ENCODE results near the gene PHF1.
A peak's percentile ranks its signal among the peaks of the same experiment; 100 is the strongest.

The PHF1 gene

DNA sequence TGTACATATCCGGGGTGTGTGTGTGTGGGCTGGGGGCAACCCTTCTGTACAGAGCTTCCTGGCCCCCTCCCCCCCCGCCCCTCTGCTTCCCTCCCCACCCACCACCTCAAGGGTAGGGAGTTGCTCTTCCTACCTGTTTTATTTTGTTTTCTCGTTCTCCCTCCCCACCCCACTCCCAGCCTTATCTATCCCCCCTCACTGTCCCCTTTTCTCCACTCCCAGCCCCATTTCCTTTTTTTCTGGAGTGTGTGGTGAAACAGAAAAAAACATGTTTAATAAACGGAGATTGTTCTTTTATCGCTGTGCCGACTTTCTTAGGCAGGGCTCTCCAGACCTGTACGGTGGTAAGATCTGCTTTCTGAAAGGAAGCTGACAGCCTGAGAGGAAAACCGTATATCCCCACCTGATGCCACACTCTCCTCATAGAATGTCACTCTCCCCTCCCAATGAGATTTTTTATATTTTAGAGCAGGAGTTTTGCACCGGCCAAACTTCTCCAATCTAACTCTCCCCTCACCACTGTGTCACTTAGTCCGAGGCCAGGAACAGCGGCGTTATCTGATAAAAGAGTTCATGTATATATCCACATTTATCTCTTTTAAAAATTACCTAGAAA is 42.7 kb downstream of the PHF1 start:
- H2AFZ ChIP-seq (ENCODE audit: low read depth, low read length): no peak overlapping the region
- H3K36me3 ChIP-seq (ENCODE audit: insufficient read depth, low read length): peaks cover 40% of the 10 kb centered on the region
- H3K4me3 ChIP-seq (ENCODE audit: low read length): peak overlapping the region; percentile 91
- no peaks in the 10 kb centered on the region for H3K27me3 ChIP-seq (ENCODE audit: insufficient read depth, low read length)
- peaks cover 10% of the 10 kb centered on the region for H3K4me1 ChIP-seq (ENCODE audit: insufficient read depth, low read length)
- H3K9me3 ChIP-seq (ENCODE audit: low read length): no peaks in the 10 kb centered on the region

DNA sequence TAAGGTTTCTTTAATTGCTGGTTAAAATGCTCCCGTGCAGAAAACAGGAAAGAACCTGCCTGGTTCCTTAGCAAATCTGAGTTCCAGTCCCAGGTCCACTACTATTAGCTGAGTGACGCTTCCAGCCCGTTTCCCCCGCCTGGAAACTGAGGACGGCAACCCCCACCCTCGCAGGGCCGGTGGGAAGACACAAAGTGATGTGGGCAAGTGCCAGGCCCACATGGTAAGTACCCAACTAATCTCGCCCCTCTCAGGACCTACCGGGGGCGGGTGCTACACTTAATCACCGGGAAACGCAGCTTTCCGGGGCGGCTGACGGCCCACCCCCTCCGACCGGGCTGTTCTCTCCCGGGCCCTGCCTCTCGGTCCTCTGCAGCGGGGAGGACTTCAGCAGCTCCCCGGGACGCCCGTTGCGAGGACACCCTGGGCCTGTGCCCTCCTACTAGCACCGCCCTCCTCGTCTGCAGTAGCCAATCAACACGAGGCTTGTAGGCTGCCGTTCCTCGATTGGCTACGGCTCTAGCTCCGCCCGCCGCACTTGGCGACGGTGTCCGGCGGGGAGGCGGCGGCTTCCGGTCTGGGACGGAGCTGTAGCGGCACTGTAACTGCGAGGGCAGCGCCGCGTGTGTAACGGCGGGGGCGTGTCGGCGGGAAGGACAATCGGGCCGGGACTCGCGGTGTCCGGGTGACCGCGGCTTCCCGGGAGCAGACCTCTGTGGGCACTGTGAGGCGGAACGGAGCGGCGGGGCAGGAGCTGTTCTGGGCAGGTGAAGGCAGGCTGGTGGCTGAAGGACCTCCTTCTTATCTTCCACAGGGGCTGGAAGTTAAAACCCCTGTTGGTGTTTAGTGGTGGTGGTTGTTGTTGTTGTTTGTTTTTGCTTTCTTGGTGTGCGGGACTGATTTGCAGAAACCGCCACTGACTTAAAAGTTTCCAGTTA is 43.5 kb downstream of the PHF1 start, which contains the start of gene ZBTB9:
Gene ZBTB9 (plus strand): TSS at position 568 of the 938 bp plus-strand sequence. CDS start 525 bp downstream, outside the sequence.
- H3K36me3 ChIP-seq (ENCODE audit: insufficient read depth, low read length): peaks cover 33% of the 10 kb centered on the region
- H3K27me3 ChIP-seq (ENCODE audit: insufficient read depth, low read length): no peaks in the 10 kb centered on the region

DNA sequence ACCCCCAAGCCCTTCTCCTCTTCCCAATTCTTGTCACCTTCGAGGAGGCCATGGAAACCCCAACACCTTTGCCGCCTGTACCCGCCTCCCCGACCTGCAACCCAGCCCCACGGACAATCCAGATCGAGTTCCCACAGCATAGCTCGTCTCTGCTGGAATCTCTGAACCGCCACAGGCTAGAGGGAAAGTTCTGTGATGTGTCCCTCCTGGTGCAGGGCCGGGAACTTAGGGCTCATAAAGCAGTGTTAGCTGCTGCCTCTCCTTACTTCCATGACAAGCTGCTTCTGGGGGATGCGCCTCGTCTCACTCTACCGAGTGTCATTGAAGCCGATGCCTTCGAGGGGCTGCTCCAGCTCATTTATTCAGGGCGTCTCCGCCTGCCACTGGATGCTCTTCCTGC is 44.2 kb downstream of the PHF1 start:
- Histone ChIP-seq H3K9me3 (ENCODE audit: low read length) (no peaks in the 10 kb centered on the region), H3K27me3 (ENCODE audit: insufficient read depth, low read length) (no peaks in the 10 kb centered on the region), H3K36me3 (ENCODE audit: insufficient read depth, low read length) (peaks cover 25% of the 10 kb centered on the region), H3K4me1 (ENCODE audit: insufficient read depth, low read length) (peaks cover 10% of the 10 kb centered on the region), H3K4me3 (ENCODE audit: low read length) (peak overlapping the region; percentile 91), H2AFZ (ENCODE audit: low read depth, low read length) (peak overlapping the region; percentile 42)

More for the DNA sequence above, 43.5 kb downstream of the PHF1 start, which contains the start of gene ZBTB9:
- Histone ChIP-seq H3K9me3 (ENCODE audit: low read length) (no peaks in the 10 kb centered on the region), H3K4me3 (ENCODE audit: low read length) (peak within 1 kb of the TSS; percentile 91), H3K4me1 (ENCODE audit: insufficient read depth, low read length) (peaks cover 10% of the 10 kb centered on the region), H2AFZ (ENCODE audit: low read depth, low read length) (peak within 1 kb of the TSS; percentile 42)

DNA sequence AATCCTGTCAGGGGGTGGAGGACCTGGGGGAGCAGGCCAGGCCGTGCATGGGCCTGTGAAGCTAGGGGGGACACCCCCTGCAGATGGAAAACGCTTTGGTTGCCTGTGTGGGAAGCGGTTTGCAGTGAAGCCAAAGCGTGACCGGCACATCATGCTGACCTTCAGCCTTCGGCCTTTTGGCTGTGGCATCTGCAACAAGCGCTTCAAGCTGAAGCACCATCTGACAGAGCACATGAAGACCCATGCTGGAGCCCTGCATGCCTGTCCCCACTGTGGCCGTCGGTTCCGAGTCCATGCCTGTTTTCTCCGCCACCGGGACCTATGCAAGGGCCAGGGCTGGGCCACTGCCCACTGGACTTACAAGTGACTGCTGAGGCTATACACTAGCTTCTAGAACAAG is 45.3 kb downstream of the PHF1 start:
- Histone ChIP-seq H2AFZ (ENCODE audit: low read depth, low read length) (no peak overlapping the region), H3K27me3 (ENCODE audit: insufficient read depth, low read length) (no peaks in the 10 kb centered on the region), H3K9me3 (ENCODE audit: low read length) (no peaks in the 10 kb centered on the region), H3K36me3 (ENCODE audit: insufficient read depth, low read length) (peaks cover 23% of the 10 kb centered on the region), H3K4me1 (ENCODE audit: insufficient read depth, low read length) (peaks cover 10% of the 10 kb centered on the region), H3K4me3 (ENCODE audit: low read length) (no peak overlapping the region)

DNA sequence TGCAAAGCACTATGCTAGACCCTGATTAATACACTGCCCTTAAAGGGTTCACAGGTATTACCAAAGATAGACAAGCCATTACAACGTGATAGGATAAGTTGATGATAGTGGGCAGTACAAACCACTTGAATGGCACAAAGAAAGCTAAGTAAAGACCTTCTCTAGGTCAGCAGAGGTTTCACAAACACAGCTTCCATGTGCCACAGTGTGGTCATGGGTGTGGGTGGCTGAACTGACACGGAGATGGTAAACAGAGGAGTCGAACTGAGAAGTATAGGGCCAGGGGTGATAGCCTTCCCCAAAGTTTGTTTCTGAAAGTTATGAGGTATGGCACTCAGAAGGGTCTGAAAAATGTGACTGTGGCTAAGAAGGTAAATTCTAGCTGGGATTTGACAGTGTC is 47.9 kb downstream of the PHF1 start:
- Histone ChIP-seq H3K9me3 (ENCODE audit: low read length) (no peaks in the 10 kb centered on the region), H2AFZ (ENCODE audit: low read depth, low read length) (no peak overlapping the region), H3K36me3 (ENCODE audit: insufficient read depth, low read length) (peaks cover 19% of the 10 kb centered on the region), H3K4me3 (ENCODE audit: low read length) (no peak overlapping the region), H3K27me3 (ENCODE audit: insufficient read depth, low read length) (peaks cover 4% of the 10 kb centered on the region), H3K4me1 (ENCODE audit: insufficient read depth, low read length) (peaks cover 6% of the 10 kb centered on the region)

DNA sequence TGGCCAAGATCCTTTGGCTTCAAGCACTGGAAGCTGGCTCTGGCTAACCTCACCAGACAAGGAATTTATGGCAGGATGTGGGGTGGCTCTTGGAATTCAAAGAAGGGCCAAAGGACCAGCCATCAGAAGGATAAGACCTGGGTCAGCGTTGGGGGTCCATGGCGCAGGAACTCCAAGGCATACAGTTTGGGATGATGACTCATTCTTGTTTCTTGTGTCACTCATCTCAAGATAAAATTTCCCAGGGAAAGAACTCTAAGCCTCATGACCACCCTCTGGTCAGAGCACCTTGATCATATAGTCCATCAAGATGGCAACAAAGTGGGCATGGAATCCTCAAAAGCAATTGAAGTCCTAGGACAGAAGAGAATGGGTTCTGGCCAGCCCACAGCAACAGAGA is 48.4 kb downstream of the PHF1 start:
- Histone ChIP-seq H2AFZ (ENCODE audit: low read depth, low read length) (no peak overlapping the region), H3K36me3 (ENCODE audit: insufficient read depth, low read length) (peaks cover 19% of the 10 kb centered on the region), H3K27me3 (ENCODE audit: insufficient read depth, low read length) (peaks cover 4% of the 10 kb centered on the region), H3K4me3 (ENCODE audit: low read length) (no peak overlapping the region), H3K4me1 (ENCODE audit: insufficient read depth, low read length) (peaks cover 6% of the 10 kb centered on the region), H3K9me3 (ENCODE audit: low read length) (no peaks in the 10 kb centered on the region)

All from neuron (in vitro differentiated cells).